Epidermal melanocyte (primary cell): ENCODE data around the gene DIP2C.
A peak's percentile ranks its signal among the peaks of the same experiment; 100 is the strongest.

ENCODE experiments used
- DNase-seq: peaks from one replicate; pipeline ENCODE4 v3.0.0; 2011; ENCODE audit warnings: low spot score; ENCODE audit not compliant: insufficient read length

Gene DIP2C, protein sequence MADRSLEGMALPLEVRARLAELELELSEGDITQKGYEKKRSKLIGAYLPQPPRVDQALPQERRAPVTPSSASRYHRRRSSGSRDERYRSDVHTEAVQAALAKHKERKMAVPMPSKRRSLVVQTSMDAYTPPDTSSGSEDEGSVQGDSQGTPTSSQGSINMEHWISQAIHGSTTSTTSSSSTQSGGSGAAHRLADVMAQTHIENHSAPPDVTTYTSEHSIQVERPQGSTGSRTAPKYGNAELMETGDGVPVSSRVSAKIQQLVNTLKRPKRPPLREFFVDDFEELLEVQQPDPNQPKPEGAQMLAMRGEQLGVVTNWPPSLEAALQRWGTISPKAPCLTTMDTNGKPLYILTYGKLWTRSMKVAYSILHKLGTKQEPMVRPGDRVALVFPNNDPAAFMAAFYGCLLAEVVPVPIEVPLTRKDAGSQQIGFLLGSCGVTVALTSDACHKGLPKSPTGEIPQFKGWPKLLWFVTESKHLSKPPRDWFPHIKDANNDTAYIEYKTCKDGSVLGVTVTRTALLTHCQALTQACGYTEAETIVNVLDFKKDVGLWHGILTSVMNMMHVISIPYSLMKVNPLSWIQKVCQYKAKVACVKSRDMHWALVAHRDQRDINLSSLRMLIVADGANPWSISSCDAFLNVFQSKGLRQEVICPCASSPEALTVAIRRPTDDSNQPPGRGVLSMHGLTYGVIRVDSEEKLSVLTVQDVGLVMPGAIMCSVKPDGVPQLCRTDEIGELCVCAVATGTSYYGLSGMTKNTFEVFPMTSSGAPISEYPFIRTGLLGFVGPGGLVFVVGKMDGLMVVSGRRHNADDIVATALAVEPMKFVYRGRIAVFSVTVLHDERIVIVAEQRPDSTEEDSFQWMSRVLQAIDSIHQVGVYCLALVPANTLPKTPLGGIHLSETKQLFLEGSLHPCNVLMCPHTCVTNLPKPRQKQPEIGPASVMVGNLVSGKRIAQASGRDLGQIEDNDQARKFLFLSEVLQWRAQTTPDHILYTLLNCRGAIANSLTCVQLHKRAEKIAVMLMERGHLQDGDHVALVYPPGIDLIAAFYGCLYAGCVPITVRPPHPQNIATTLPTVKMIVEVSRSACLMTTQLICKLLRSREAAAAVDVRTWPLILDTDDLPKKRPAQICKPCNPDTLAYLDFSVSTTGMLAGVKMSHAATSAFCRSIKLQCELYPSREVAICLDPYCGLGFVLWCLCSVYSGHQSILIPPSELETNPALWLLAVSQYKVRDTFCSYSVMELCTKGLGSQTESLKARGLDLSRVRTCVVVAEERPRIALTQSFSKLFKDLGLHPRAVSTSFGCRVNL (N-terminal part only)

DNA sequence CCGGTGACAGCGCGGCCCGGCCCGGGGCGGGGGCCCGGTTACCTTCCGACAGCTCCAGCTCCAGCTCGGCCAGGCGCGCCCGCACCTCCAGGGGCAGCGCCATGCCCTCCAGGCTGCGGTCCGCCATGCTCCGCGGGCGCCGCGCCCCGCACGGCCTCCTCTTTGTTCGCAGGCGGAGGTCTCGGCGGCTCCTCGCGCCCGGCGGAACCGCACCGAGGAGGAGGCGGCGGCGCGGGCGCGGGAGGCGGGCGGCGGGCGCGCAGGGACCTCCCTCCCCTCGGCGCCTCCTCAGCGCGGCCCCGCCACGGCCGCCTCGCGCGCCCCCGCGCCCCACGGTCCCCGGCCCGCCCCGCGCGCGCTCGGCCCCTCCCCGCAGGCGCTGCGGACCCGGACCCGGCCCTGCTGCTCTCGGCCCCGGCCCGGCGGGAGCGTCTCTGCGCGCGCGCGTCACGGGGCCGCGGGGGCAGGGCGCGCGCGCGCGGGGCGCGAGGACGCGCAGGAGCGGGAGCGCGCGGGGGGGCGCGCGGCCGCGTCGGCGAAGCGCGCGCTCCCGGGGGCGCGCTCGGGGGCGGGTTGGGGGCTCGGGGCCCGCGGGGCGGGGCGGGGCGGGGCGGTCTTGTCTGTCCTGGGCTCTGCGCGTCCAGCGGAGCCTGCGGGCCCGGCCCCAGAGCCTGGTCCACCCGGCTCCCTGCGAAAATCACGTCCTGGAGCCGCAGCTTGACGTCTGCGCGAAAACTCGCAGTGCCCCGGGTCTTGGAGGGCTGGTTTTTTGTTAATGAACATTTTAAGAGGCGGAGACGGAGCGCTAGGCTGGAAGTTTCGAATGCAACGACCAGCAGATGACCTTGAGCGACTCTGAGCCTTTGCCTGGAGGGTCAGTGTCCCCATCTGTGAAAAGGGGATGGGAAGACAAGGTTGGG, at the start of gene DIP2C:
Gene DIP2C, minus strand, starts transcription at position 217 of the 920 bp plus-strand sequence. Its CDS starts 90 bp downstream, at position 127.
- peak; percentile 91 for DNase-seq

DNA sequence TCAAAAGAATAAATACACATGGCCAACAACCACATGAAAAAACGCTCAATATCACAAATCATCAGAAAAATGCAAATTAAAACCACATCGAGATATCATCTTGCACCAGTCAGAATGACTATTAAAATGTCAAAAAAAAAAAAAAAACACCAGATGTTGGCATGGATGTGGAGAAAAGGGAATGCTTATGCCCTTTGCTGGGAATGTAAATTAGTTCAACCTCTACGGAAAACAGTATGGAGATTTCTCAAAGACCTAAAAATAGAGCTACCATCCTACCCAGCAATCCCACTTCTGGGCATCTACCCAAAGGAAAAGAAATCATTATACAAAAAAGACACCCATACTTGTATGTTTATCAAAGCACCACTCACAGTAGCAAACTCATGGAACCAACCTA, 45.0 kb upstream of the DIP2C start:
- DNase-seq = no peak

DNA sequence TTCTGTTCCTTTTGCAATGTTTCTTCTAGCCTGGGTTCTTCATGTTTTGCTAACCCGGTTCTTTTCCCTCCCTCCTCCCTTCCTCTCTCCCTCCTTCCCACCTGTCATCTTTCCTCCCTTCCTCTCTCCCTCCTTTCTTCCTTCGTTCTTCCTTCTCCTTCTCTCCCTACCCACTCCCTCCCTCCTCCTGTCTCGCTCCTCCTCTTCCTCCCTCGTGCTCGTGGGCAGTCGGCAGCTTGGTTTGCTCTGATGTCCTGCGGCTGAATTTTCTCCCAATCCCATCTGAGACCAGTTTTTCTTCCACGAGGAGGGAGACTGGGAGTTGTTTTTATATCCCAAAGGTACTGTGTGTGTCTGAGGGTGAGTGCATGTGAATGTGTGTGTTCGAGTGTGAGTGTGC, 43.6 kb upstream of the DIP2C start:
- no peak for DNase-seq

DNA sequence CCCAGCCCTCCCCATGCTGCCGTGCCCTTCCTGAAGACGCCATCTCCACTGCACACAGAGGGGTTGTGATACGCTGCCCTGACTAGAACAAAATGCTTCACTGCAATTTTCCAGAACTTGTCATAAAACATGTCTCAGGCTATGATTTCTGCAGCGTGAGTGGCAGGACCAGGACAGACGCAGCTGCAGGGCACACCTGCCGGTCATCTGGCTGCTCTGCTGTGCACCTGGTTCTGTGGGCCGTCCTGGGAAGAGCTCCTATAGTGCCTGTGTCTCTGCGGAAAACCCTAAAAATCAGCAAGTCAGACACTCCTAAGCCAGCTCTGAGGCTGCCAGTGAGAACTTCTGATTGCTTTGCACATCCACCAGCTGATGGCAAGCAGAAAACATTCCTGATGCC, 39.7 kb upstream of the DIP2C start:
- DNase-seq = no peak

DNA sequence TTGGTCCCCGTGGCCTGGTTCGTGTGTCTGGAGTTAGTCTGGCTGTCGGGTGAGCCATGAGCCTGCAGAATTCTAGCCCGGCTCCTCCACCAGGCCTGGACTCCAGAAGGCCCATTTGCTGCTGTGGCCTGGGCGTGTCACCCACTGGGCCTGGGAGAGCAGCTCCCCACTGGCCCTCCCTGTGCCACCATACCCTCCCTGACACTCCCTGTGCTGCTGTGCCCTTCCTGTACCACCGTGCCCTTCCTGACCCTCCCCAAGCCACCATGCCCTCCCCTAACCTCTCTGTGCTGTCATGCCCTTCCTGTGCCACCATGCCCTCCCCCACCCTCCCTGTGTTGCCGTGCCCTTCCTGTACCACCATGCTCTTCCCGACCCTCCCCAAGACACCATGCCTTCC, 39.1 kb upstream of the DIP2C start:
- DNase-seq = no peak

DNA sequence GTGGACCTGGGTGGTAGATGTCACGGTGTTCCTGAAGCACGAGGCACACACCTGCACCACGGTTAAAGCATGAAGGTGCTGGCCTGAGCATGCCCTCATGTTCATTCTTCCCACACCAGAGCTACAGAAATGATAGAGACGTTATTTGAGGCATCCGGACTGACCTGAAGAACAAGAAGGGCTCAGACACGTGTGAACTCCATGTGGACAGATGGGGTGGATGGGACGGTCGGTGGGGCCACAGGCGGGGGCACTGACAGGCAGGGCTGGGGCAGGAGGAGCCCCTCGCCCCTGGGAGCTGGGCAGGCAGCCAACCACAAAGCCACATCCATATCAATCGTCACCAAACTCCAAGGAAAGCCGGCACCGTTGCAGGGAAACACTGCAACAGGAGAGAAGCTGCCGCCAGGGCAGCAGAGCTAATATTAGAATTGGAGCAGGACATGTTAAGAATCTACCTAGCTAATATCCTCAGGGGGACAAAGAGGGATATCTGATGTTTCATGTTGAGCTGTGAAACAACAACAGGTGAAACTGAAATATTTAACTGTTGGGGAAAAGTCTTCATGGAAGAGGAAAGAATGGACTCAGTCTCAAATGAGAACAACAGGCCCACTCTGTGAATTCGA, 37.8 kb upstream of the DIP2C start:
- DNase-seq = no peak

DNA sequence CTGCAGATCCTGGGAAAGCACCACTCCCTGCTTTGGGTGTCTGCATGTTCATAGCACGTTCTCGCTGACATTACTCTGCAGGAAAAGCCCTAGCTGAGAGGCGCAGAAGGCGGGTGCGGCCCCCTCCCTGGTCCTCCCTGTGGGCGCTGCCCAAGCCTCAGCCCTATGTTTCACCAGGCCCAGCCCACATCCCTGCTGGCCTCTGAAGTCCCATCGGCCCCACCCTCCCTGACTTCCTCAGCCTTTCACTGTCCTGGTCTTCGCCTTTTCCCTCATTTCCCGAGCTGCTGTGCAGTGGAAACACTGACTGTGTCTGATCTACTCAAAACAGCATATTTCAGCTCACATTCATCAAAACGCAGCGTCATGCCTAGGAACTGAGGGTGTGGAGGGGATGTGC, 36.3 kb upstream of the DIP2C start:
- no peak for DNase-seq

DNA sequence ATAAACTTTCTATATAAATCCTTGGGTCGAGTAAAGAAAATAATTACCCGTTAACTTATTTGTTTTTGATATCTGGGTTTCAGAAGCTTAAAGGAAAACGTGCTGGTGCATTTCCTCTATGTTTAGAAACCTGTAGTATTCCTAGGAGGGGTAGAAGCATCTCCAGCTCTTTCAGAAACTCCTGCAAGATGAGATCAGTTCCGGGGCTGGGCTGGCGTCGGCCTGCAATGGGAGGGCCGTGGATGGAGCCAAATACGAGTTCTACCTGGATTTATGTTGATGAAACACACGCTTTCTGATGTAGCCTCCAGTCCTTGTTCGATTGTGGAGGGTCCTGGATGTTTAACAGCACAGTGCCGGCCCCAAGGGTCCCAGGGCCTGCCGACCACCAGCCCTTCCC, 35.8 kb upstream of the DIP2C start:
- DNase-seq = no peak

DNA sequence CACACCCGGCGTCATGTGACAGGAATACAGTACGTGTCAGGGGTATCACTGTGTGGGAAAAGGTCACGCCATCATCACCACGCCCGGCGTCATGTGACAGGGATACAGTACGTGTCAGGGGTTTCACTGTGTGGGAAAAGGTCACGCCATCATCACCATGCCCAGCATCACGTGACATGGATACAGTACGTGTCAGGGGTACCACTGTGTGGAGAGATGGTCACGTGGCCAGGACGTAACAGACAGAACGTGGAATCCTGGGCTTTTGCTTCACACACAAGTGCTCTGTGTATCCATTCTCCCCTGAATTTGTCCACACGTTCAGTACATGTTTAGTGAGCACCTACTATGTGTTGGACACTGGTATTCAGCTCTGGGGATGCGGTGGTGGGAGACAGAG, 34.5 kb upstream of the DIP2C start:
- no peak for DNase-seq

DNA sequence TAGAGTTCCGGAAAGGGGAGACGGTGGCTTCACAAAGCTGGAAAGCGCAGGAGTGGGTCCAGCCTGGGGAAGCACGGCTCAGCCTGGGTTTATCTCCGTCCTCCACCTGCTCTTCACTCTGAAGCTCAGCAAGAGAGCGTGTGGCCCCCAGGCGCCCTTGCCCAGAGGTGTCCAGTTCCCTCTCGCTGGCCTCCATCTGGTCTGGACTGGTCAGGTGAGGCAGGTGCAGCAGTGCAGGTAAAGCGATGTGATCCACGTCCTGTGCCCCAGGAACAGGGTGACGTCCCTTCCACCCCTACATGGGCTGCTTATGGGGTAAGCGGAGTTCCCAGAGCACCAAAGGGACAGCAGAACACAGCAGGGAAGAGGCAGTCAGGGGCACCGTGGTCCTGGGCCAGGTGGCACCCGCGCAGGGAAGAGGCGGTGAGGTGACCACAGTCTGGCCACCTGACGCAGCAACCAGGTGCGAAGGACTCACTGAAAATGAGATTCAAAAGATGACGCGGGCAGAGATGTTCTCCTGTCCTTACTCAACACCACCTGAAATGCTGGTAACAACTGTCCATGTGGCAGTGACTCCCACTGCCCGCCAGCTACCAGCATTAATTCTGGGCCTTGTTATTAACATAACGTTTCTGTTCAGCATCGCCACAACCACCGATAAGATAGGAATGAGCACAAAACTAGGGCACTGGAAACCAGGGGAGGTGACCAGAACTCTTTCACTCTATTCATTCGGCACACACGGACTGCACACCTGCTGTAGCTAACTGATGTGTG, 33.0 kb upstream of the DIP2C start:
- DNase-seq = no peak

DNA sequence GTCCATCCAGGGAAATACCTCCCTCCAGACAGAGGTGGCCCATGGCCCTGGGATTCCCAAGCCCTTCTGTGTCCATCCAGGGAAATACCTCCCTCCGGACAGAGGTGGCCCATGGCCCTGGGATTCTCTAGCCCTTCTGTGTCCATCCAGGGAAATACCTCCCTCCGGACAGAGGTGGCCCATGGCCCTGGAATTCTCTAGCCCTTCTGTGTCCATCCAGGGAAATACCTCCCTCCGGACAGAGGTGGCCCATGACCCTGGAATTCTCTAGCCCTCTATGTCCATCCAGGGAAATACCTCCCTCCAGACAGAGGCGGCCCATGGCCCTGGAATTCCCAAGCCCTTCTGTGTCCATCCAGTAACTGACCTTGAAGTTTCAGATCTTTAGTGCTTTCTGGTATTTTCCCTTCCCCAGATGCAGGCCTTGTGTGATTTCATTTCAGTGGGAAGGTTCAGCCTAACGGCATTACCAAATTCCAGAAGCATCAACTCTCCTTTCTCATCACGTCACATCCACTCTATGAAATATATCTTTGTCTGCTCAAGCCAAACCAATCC, 28.8 kb upstream of the DIP2C start:
- DNase-seq = no peak

DNA sequence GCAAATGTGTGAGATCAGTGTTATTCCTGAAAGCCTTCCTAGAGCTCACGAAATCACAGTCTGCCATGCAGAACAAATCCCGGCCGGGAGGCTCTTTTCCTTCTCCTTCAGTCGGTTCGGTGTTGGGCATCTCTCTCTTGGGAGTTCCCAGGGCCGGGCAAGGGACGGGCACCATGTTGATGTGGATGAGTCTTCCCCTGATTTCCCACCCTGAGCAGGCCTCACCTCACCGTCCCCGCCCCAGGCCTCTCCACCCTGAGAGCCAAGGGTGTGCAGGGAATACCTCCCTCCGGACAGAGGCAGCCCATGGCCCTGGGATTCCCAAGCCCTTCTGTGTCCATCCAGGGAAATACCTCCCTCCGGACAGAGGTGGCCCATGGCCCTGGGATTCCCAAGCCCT, 28.0 kb upstream of the DIP2C start:
- DNase-seq = no peak

DNA sequence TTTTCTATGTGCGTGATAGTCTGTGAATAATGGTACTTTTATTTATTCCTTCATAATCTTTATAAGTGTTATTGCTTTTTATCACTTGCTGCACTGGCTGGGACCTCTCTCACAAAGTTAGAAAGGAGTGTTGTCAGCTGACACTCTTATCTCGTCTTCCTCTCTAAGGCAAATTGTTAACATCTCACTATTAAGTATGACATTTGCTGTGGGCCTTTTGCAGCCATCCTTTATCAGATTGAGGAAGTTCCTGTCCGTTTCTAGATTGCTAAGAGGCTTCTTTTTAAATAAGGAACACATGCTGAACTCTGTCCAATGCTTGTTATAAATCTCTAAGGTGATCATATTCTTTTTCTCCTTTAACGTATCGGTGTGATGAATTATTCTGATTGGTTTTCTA, 27.4 kb upstream of the DIP2C start:
- no peak for DNase-seq

DNA sequence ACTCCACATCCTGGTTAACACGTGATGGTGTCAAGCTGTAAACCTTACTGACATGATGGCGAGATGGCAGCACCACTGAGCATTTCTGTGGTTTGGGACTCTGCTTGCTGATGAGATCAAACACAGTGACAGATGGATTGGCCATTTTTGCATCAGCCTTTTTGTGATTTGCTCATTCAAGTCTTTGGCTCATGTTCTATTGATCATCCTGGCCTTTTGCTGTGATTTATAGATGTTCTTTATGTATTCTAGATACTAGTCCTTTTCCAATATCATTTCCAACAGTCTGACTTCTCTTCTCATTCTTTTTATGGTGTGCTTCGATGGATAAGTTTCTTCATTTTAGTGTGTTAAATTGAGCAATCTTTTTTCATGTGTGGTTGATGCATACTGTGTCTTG, 24.7 kb upstream of the DIP2C start:
- no peak for DNase-seq

DNA sequence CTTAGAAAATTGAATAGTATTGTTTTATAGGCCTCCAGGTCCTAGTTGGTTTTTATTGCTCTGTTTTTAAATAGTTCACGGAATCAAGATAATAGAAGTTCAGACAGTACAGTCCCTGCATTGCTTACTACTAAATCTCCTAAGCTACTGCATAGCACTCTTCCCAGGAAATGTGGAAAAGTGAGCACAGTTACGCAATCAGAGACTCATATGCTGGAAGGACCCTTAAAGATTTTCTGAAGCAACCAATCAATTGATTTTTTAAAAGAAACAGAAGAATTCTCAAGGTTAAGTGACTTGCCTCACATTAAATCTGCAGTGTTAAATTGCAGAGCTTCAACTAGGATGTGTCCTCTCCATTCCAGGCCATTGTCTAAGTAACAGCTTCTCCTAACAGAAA, 23.1 kb upstream of the DIP2C start:
- DNase-seq = no peak

DNA sequence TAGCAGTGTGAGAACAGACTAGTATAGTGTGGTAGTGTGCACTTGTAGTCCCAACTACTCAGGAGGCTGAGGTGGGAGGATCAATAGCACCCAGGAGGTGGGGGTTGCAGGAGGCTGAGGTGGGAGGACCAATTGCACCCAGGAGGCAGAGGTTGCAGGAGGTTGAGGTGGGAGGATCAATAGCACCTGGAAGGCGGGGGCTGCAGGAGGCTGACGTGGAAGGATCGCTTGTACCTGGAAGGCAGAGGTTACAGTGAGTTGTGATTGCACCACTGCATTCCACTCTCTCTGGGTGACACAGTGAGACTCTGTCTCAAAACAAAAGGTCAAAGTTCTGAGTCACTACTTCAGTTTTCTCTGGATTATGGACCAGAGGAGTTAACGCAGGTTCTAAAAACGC, 22.6 kb upstream of the DIP2C start:
- DNase-seq = no peak

DNA sequence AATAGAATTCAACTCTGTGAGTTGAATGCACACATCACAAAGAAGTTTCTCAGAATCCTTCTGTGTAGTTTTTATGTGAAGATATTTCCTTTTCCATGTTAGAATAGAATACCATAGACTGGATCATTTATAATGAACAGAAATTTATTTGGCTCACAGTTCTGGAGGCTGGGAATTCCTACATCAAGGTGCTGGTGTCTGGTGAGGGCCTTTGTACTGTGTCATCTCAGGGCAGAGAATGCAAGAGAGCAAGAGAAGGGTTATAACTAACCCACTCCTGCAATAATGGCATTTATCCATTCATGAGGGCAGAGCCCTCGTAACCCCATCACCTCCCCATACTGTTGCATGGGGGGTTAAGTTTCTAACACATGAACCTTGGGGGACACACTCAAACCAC, 18.4 kb upstream of the DIP2C start:
- no peak for DNase-seq

DNA sequence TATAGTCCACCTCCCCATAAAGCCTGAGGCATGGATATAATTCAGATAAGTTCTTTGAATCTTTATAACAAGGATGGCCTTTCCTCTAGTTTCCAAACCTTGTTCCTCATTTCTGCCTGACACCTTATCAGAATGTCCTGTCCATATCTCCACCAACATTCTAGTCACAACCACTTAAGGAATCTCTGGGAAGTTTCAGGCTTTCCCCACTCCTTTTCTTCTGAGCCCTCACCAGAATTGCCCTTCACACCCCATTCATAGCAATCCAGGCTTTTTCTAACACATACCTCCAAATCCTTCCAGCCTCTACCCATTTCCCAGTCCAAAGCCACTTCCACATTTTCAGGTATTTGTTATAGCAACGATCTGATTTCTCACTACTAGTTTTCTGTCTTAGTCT, 18.0 kb upstream of the DIP2C start:
- DNase-seq = no peak

DNA sequence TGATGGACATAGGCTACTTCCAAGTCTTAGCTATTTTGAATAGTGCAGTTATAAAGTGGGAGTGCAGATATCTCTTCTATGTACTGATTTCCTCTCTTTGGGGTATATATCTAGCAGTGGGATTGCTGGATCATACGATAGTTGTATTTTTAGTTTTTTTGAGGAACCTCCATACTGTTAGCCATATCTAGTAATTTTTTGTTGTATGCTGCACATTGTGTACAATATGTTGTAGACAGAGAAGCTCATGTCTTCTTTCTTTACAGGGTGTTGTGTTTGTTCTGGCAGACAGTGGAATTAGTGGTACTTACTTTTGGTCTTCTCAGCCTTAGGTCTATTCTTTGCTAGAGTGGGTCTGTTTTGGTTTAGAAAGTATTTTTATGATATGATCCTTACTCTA, 13.7 kb upstream of the DIP2C start:
- no peak for DNase-seq
